Parathyroid adenoma (tissue), 2 donors: ENCODE data around the gene KIFC3.
A peak's percentile ranks its signal among the peaks of the same experiment; 100 is the strongest.
"Not testable (repeated sequence)": the region's sequence is repeated elsewhere in the genome, so short reads cannot be mapped to it uniquely, and the experiment has no call there.

Source experiments
- H2AFZ ChIP-seq: fragments of 300-600 bp; sonication (generic); one replicate; pipeline ENCODE4 v1.7.0; 2017; ENCODE audit warnings: antibody characterized with exemption, mild to moderate bottlenecking
- H3K27ac ChIP-seq: fragments of 300-600 bp; sonication (generic); one replicate; pipeline ENCODE4 v1.7.0; 2017
- H3K27me3 ChIP-seq: fragments of 300-600 bp; sonication (generic); one replicate; pipeline ENCODE4 v1.7.0; 2017; ENCODE audit warnings: low read length; ENCODE audit not compliant: control insufficient read depth, insufficient read depth
- H3K36me3 ChIP-seq: fragments of 300-600 bp; sonication (generic); one replicate; pipeline ENCODE4 v1.7.0; 2017; ENCODE audit warnings: low read length; ENCODE audit not compliant: control insufficient read depth, insufficient read depth
- H3K4me1 ChIP-seq: fragments of 300-600 bp; sonication (generic); one replicate; pipeline ENCODE4 v1.7.0; 2017; ENCODE audit warnings: control low read depth
- H3K4me2 ChIP-seq: fragments of 300-600 bp; sonication (generic); one replicate; pipeline ENCODE4 v1.7.0; 2017; ENCODE audit warnings: low read length
- H3K4me3 ChIP-seq: fragments of 300-600 bp; sonication (generic); one replicate; pipeline ENCODE4 v1.7.0; 2017; ENCODE audit warnings: low read depth, low read length
- H3K79me2 ChIP-seq: fragments of 300-600 bp; sonication (generic); one replicate; pipeline ENCODE4 v1.7.0; 2017; ENCODE audit warnings: control low read depth
- H3K9ac ChIP-seq: fragments of 300-600 bp; sonication (generic); one replicate; pipeline ENCODE4 v1.7.0; 2017; ENCODE audit warnings: mild to moderate bottlenecking
- H3K9me3 ChIP-seq: fragments of 300-600 bp; sonication (generic); one replicate; pipeline ENCODE4 v1.7.0; 2017; ENCODE audit warnings: low read length; ENCODE audit not compliant: control insufficient read depth
- TF ChIP-seq, protein P1 (sequence below): fragments of 300-600 bp; sonication (generic); IDR thresholded peaks from one replicate; pipeline ENCODE4 v1.7.0; 2017; ENCODE audit warnings: antibody characterized with exemption, mild to moderate bottlenecking
- donor health status: primary hyperparathyroidism.

KIFC3 gene

GRCh38 chr16:57797216-57797525 lies 5.1 kb downstream of the KIFC3 start:
- Histone ChIP-seq H3K9ac (no peak overlapping the region), H3K4me2 (peak overlapping the region; percentile 56), H3K9me3 (no peaks in the 10 kb centered on the region), H3K27me3 (no peaks in the 10 kb centered on the region), H3K4me1 (peaks cover 17% of the 10 kb centered on the region), H3K4me3 (peak overlapping the region; percentile 46), H3K36me3 (no peaks in the 10 kb centered on the region), H3K79me2 (peaks cover 17% of the 10 kb centered on the region), H2AFZ (peak overlapping the region; percentile 68), H3K27ac (peak overlapping the region; percentile 79)
- TF ChIP-seq, protein P1, sequence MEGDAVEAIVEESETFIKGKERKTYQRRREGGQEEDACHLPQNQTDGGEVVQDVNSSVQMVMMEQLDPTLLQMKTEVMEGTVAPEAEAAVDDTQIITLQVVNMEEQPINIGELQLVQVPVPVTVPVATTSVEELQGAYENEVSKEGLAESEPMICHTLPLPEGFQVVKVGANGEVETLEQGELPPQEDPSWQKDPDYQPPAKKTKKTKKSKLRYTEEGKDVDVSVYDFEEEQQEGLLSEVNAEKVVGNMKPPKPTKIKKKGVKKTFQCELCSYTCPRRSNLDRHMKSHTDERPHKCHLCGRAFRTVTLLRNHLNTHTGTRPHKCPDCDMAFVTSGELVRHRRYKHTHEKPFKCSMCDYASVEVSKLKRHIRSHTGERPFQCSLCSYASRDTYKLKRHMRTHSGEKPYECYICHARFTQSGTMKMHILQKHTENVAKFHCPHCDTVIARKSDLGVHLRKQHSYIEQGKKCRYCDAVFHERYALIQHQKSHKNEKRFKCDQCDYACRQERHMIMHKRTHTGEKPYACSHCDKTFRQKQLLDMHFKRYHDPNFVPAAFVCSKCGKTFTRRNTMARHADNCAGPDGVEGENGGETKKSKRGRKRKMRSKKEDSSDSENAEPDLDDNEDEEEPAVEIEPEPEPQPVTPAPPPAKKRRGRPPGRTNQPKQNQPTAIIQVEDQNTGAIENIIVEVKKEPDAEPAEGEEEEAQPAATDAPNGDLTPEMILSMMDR: no peak

DNA sequence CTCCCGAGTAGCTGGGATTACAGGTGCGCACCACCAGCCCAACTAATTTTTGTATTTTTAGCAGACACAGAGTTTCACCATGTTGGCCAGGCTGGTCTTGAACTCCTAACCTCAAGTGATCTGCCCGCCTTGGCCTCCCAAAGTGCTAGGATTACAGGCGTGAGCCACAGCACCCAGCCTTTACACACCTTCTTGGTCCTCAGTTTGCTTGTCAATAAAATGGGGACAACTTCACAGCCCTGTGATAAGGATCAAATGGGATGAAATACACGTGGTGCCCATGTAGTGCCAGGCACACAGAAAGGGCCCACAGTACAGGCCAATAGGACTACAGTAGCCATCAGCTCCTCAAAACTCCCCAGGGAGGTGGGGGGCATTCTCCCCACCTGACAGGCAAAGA lies 6.3 kb downstream of the KIFC3 start:
- H3K4me3 ChIP-seq, H3K9ac ChIP-seq, H3K36me3 ChIP-seq, H2AFZ ChIP-seq, H3K27me3 ChIP-seq, H3K9me3 ChIP-seq, H3K27ac ChIP-seq, H3K4me2 ChIP-seq: not testable (repeated sequence)
- Histone ChIP-seq H3K79me2 (peaks cover 23% of the 10 kb centered on the region), H3K4me1 (peaks cover 17% of the 10 kb centered on the region)

DNA sequence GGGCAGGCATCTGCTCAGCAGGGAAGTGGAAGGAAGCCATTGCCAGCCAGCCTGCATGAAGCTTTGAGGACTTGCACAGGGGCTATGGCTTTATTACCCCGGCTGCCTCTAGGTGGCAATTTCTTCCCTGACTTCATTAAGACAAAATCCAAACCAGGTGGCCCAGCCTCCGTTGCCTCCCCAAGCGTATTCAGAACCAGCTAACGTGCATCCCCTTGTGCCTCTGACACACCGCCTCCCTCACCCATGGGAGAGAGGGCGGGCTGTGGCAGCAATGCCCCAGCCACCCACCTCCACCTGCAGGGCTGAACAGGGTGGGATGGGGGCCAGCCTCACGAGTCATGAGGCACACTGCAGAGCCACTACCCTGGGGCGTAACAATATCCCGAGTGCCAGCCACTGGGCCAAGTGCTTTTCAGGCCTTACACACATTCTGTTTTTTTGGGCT lies 6.8 kb downstream of the KIFC3 start:
- Histone ChIP-seq H3K9me3 (no peaks in the 10 kb centered on the region), H3K4me3 (no peak overlapping the region), H3K4me2 (no peak overlapping the region), H3K9ac (no peak overlapping the region), H2AFZ (no peak overlapping the region), H3K27ac (no peak overlapping the region), H3K4me1 (peaks cover 17% of the 10 kb centered on the region), H3K27me3 (no peaks in the 10 kb centered on the region), H3K79me2 (peaks cover 24% of the 10 kb centered on the region), H3K36me3 (no peaks in the 10 kb centered on the region)
- TF ChIP-seq, protein P1: peak; percentile 55

DNA sequence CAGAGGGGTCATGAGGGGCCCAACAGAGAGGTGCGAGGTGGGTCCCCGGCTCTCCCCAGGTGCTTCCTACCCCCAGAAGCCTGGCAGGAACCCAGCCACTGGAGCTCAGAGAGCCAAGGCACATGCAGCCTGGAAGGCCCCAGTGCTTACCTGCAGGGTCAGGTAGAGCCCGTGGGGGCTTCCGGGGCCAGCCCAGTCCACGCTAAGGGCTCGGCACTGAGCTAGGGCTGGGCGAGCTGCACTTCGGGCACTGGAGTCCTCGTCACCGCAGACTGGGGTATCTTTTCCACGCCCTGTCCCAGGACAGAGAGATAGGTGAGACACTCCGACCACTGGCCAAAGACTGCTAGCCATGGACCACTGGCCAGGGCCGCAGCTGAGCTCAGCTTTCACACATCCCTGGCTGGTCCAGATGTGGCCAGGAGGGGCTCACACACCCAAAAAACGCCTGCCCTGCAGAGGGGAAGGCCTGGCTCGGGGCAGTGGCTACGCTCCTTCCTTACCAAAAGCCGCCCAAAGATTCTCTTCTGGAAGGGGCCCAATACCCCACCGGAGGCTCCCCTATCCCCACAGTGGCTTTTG lies 7.4 kb downstream of the KIFC3 start:
- no peaks in the 10 kb centered on the region for H3K36me3 ChIP-seq
- H3K27me3 ChIP-seq: no peaks in the 10 kb centered on the region
- no peak overlapping the region for H3K4me2 ChIP-seq
- H3K4me1 ChIP-seq: peaks cover 17% of the 10 kb centered on the region
- TF ChIP-seq, protein P1: no peak
- H3K27ac ChIP-seq: no peak overlapping the region
- no peak overlapping the region for H2AFZ ChIP-seq
- H3K9me3 ChIP-seq: no peaks in the 10 kb centered on the region
- no peak overlapping the region for H3K4me3 ChIP-seq
- H3K79me2 ChIP-seq: peaks cover 25% of the 10 kb centered on the region
- H3K9ac ChIP-seq: no peak overlapping the region

GRCh38 chr16:57791893-57792461 lies 10.3 kb downstream of the KIFC3 start:
- Histone ChIP-seq H2AFZ (no peak overlapping the region), H3K9ac (no peak overlapping the region), H3K4me1 (peaks cover 4% of the 10 kb centered on the region), H3K27ac (no peak overlapping the region), H3K4me3 (no peak overlapping the region), H3K79me2 (peaks cover 25% of the 10 kb centered on the region), H3K9me3 (no peaks in the 10 kb centered on the region), H3K36me3 (no peaks in the 10 kb centered on the region), H3K4me2 (no peak overlapping the region), H3K27me3 (no peaks in the 10 kb centered on the region)
- TF ChIP-seq, protein P1: no peak
